SK-N-MC (cell line): ENCODE data around the gene OTX1.

Experiments
- EZH2 ChIP-seq: fragments of 200-600 bp; sonication (generic); IDR thresholded peaks from one replicate; pipeline ENCODE4 v1.6.1; 2017; ENCODE audit warnings: antibody characterized with exemption
- FOXP2 ChIP-seq: optimal IDR thresholded peaks from 2 replicates; pipeline ENCODE3; 2011; ENCODE audit warnings: mild to moderate bottlenecking, moderate library complexity; ENCODE audit not compliant: insufficient read depth; ENCODE audit errors: extremely low read length, control extremely low read depth
- POLR2AphosphoS5 ChIP-seq: IDR thresholded peaks from 2 replicates; pipeline ENCODE4 v1.6.1; 2012; ENCODE audit warnings: mild to moderate bottlenecking, low read depth, low read length, borderline replicate concordance

GRCh38 chr2:63009490-63009889, 41.1 kb upstream of the OTX1 start:
- no peak for TF ChIP-seq POLR2AphosphoS5
- TF ChIP-seq EZH2, result no peak
- no peak for TF ChIP-seq FOXP2
